Fibroblast of pulmonary artery (primary cell): Measurements from ENCODE around the gene CYP4F3.
"Not testable (repeated sequence)": the region's sequence is repeated elsewhere in the genome, so short reads cannot be mapped to it uniquely, and the experiment has no call there.

Experiments
- DNase-seq: peaks from one replicate; pipeline ENCODE4 v3.0.0-alpha.2; 2010; ENCODE audit warnings: low read depth
- H3K4me3 ChIP-seq: replicated peaks from 2 replicates; pipeline ENCODE4 v1.5.1; 2011; ENCODE audit warnings: low read depth, mild to moderate bottlenecking, control low read depth, low read length, moderate library complexity
- TF ChIP-seq, protein P1 (sequence below): IDR thresholded peaks from 2 replicates; pipeline ENCODE4 v1.5.1; 2011; ENCODE audit warnings: mild to moderate bottlenecking, control low read depth, low read length, inconsistent platforms; ENCODE audit errors: missing control alignments

Gene CYP4F3

DNA sequence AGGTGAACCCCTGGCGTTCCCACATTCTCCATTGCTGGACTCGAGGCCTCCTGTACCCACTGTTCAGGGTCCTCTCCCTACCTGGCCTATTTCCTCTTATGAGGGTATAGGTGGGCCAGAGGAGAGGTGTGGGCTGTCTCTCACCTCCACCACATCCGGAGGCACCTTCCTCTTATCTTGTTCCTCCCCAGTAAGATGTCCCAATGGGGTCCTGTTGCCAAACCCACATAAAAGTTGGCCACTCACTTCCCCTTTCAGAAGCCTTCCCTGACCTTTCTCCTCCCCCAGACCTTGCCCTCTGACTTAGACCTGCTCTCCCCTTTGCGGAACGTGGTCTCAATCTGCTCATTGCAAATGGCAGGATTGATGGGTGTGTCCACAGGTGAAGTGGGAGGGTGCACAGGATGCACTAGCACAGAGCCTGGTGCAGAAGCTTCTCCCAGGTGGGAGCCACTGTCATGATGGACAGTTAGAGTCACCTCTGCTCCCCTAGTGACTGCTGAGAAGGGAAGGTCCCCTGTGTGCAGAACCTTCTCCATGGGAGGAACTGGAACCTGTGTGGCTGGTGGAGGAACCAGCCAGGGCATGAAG, 1.3 kb downstream of the CYP4F3 start:
- no peak for DNase-seq
- no peak overlapping the region for H3K4me3 ChIP-seq
- TF ChIP-seq, protein P1, sequence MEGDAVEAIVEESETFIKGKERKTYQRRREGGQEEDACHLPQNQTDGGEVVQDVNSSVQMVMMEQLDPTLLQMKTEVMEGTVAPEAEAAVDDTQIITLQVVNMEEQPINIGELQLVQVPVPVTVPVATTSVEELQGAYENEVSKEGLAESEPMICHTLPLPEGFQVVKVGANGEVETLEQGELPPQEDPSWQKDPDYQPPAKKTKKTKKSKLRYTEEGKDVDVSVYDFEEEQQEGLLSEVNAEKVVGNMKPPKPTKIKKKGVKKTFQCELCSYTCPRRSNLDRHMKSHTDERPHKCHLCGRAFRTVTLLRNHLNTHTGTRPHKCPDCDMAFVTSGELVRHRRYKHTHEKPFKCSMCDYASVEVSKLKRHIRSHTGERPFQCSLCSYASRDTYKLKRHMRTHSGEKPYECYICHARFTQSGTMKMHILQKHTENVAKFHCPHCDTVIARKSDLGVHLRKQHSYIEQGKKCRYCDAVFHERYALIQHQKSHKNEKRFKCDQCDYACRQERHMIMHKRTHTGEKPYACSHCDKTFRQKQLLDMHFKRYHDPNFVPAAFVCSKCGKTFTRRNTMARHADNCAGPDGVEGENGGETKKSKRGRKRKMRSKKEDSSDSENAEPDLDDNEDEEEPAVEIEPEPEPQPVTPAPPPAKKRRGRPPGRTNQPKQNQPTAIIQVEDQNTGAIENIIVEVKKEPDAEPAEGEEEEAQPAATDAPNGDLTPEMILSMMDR: no peak

DNA sequence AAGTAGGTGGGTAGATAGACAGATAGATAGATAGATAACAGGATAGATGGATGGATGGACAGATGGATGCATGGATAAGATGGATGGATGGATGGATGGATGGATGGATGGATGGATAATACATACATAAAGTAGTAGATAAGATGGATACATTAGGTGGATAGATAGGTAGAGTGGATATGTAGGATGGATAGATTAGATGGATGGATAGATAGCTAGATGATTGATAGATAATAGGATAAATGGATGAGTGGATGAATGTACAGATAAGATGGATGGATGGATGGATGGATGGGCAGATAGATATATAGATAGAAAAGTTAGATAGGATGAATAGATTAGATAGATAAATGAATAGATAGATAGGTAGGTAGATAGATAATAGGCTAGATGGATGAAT, 2.1 kb downstream of the CYP4F3 start:
- H3K4me3 ChIP-seq: no peak overlapping the region
- TF ChIP-seq, protein P1: no peak
- DNase-seq: no peak

DNA sequence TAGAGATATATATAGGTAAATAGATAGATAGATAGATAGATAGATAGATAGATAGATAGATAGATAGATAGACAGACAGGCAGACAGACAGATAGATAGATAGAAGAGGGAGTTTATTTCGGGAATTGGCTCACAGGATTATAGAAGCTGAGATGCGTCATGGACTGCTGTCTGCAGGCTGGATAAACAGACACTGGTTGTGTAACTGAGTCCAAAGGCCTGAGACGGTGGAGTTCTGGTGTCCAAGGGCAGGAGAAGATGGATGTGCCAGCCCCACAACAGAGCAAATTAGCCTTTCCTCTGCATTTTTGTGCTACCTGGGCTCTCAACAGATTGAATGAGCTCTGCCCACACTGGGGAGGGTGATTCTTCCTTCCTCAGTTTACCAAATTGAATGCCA, 2.7 kb downstream of the CYP4F3 start:
- TF ChIP-seq, protein P1: no peak
- H3K4me3 ChIP-seq: no peak overlapping the region
- no peak for DNase-seq

DNA sequence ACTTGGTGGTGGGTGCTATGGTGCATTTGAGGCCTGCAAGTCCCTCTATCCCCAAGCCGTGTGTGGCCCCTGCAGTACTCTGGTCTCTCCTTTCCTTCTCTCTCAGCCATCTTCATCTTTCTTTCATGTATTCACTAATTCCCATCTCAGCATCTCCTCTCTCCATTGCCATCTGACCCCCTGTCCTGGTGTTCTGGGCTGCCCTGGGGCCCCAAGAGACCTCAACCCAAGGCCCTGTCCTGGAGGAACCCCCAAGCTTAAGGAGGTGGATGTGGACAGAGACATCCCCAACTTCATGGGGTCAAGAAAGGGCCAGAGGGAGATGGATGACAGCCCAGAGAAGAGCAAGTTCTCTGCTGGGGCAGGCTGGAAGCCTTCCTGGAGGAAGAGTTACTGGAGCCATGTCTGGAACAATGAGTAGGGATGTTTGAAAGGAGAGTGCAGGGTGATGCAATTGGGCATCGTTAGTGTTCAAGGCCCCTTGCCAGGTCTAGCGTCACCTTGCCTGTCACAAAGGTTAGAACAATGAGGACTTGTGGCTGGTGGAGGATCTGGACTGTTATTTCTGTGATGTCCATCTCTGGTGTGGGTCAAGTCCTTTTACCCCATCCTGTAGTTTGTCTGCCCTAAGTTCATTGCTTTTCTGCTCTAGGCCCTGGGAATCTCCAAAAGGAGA, 3.5 kb downstream of the CYP4F3 start:
- TF ChIP-seq, protein P1: no peak
- no peak for DNase-seq
- H3K4me3 ChIP-seq: no peak overlapping the region

DNA sequence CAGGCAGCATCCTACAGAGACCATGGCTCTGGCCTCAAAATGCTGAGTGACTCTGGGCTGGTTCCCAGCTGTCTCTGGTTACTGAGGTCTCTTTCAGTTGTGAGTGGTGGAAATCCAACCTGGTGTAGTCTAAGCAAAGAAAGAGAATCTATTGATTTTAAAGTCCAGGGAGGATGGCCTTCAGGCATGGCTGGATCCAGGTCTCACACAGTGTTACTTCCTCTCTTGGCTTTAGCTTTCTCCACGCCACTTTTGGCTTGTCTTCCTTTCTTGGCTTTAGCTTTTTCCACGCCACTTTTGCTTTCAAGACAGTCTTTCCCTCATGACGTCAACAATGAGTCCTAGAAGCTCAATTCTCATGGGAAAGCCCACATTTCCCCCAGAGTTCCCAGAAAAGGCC, 4.1 kb downstream of the CYP4F3 start:
- H3K4me3 ChIP-seq: no peak overlapping the region
- TF ChIP-seq, protein P1: no peak
- no peak for DNase-seq

DNA sequence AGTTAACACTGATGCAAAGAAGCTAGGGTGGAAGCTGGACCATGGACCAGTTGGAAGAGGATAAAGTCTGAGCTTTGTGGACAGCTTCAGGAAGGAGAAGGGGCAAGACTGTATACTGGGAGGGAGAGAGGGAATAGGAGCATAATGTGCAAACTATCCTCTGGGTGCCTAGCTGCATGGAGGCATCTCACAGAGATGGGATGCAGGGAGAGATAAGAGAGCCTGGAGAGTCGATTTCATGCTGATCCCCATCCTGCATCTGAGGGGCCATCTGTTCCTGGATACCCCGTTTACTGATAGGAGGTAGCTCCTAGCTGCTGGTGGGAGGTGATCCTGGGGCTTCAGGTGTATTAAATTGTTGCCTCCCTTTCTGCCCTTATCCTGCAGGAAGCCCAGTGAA, 8.8 kb downstream of the CYP4F3 start:
- TF ChIP-seq, protein P1: no peak
- no peak for DNase-seq
- H3K4me3 ChIP-seq: no peak overlapping the region

DNA sequence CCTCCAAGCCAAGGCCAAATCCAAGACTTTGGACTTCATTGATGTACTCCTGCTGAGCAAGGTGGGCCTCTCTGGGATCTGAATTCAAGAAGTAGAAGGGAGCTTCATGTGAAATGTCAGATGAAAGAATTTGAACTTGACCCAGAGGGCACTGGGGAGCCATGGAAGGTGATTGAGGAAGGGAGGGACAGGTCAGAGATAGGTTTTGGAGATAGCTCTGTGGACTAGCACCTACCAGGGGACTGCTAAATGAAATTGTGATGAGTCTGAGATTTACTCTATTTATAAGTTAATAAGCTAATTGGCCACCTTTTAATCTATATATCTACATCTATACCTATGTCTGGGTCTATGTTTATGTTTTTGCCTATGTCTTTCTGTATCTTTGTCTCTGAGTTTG, 9.4 kb downstream of the CYP4F3 start:
- not testable (repeated sequence) for DNase-seq, H3K4me3 ChIP-seq
